H1 (cell line): Measurements from ENCODE around the gene OR10A6. TPM values are rescaled to one million over a fixed set of nuclear protein-coding genes. Genes with fewer than 3 reads are reported as not detected.

Experiments used
- CTCF ChIA-PET: fragments of 300-600 bp; sonication (Branson Sonifier 250); formaldehyde crosslinking; loops from one replicate; lab custom pipeline; 2021; ENCODE audit not compliant: partially characterized antibody; lab: Charles Lee
- POLR2A ChIA-PET: fragments of 300-600 bp; sonication (Branson Sonifier 250); formaldehyde crosslinking; loops from one replicate; lab custom pipeline; 2021; ENCODE audit warnings: inconsistent platforms; ENCODE audit not compliant: partially characterized antibody; lab: Charles Lee
- DNase-seq, 2 experiments: peaks; one replicate each; pipeline versions ENCODE4 v3.0.0 to v3.0.0-alpha.2; 2010 to 2022; ENCODE audit warnings: low spot score in 2 of 2, low read depth in 1 of 2, mixed read lengths in 1 of 2
- FAIRE-seq: peaks from 2 replicates; lab custom pipeline; 2011; peaks lifted over from hg19 to GRCh38; lab: Jason Lieb, UNC
- H2AFZ ChIP-seq: 2 replicates; pipeline ENCODE4 v1.8.1; 2012; ENCODE audit warnings: low read length, inconsistent platforms
- H2AK5ac ChIP-seq: 2 replicates; pipeline ENCODE4 v1.6.1; 2013; ENCODE audit warnings: low read depth, low read length
- H2BK120ac ChIP-seq: replicated peaks from 2 replicates; pipeline ENCODE3; 2013; ENCODE audit warnings: low read depth, low read length, inconsistent platforms
- H2BK12ac ChIP-seq: 2 replicates; pipeline ENCODE4 v1.6.1; 2013; ENCODE audit warnings: low read depth, low read length
- H2BK15ac ChIP-seq: 2 replicates; pipeline ENCODE4 v1.6.1; 2013; ENCODE audit warnings: low read length
- H2BK20ac ChIP-seq: 2 replicates; pipeline ENCODE4 v1.6.1; 2013; ENCODE audit warnings: low read length
- H2BK5ac ChIP-seq: 2 replicates; pipeline ENCODE4 v1.6.1; 2013; ENCODE audit warnings: low read depth, low read length
- H3K14ac ChIP-seq: 2 replicates; pipeline ENCODE4 v1.6.1; 2013; ENCODE audit warnings: inconsistent platforms; ENCODE audit not compliant: insufficient read length
- H3K18ac ChIP-seq: 2 replicates; pipeline ENCODE4 v1.6.1; 2013; ENCODE audit warnings: low read length; ENCODE audit errors: extremely low read depth
- H3K23ac ChIP-seq: 2 replicates; pipeline ENCODE4 v1.6.1; 2013; ENCODE audit warnings: inconsistent platforms; ENCODE audit not compliant: insufficient read length
- H3K23me2 ChIP-seq: 2 replicates; pipeline ENCODE4 v1.6.1; 2013; ENCODE audit warnings: low read depth, low read length
- H3K27ac ChIP-seq: 2 replicates; pipeline ENCODE4 v1.6.1; 2011; ENCODE audit warnings: low read depth, low read length, inconsistent platforms
- H3K27me3 ChIP-seq, 4 experiments: replicated peaks in 1 of 4; 1 replicate in 1 of 4; 2 replicates in 3 of 4; pipeline versions ENCODE4 v1.6.1 to v1.8.1; 2011 to 2013; ENCODE audit warnings: low read length in 3 of 4, mild to moderate bottlenecking in 3 of 4, inconsistent platforms in 2 of 4, mixed read lengths in 2 of 4, moderate library complexity in 1 of 4; ENCODE audit not compliant: control insufficient read depth in 3 of 4, insufficient read depth in 3 of 4; ENCODE audit errors: extremely low read depth in 1 of 4
- H3K36me3 ChIP-seq, 4 experiments: 2 replicates each; pipeline versions ENCODE4 v1.6.1 to v1.8.1; 2011 to 2013; ENCODE audit warnings: mild to moderate bottlenecking in 4 of 4, low read length in 3 of 4, moderate library complexity in 2 of 4, control low read depth in 1 of 4, inconsistent platforms in 1 of 4; ENCODE audit not compliant: insufficient read depth in 4 of 4, control insufficient read depth in 2 of 4
- H3K4ac ChIP-seq: replicated peaks from 2 replicates; pipeline ENCODE3; 2013; ENCODE audit warnings: low read length, low read depth, mixed read lengths, inconsistent platforms; ENCODE audit not compliant: insufficient read length
- H3K4me1 ChIP-seq, 4 experiments: replicated peaks in 1 of 4; 1 replicate in 1 of 4; 2 replicates in 3 of 4; pipeline versions ENCODE4 v1.6.1 to v1.8.1; 2011 to 2013; ENCODE audit warnings: low read length in 3 of 4, inconsistent platforms in 2 of 4, mixed read lengths in 1 of 4; ENCODE audit not compliant: insufficient read depth in 4 of 4, control insufficient read depth in 3 of 4
- H3K4me2 ChIP-seq, 2 experiments: 2 replicates each; pipeline versions ENCODE4 v1.6.1 to v1.8.1; 2011 to 2013; ENCODE audit warnings: low read depth in 2 of 2, low read length in 2 of 2, control low read depth in 1 of 2, inconsistent platforms in 1 of 2, mild to moderate bottlenecking in 1 of 2; ENCODE audit not compliant: insufficient read depth in 1 of 2
- H3K4me3 ChIP-seq, 4 experiments: fragments of 200-600, 300-600 bp in 1 of 4; sonication (generic), shearing (Covaris generic), sonication (Bioruptor Twin) in 1 of 4; 2 replicates each; pipeline versions ENCODE4 v1.5.1 to v1.8.1; 2011 to 2016; ENCODE audit warnings: low read length in 4 of 4, low read depth in 3 of 4, control low read depth in 2 of 4, inconsistent platforms in 2 of 4, mild to moderate bottlenecking in 2 of 4, mixed read lengths in 1 of 4, moderate library complexity in 1 of 4; ENCODE audit not compliant: insufficient read depth in 2 of 4; ENCODE audit errors: extremely low read depth in 1 of 4
- H3K56ac ChIP-seq: replicated peaks from 2 replicates; pipeline ENCODE3; 2013; ENCODE audit warnings: low read depth, mild to moderate bottlenecking, mixed read lengths, low read length, inconsistent platforms; ENCODE audit not compliant: insufficient read length
- H3K79me1 ChIP-seq: 2 replicates; pipeline ENCODE4 v1.6.1; 2013; ENCODE audit warnings: low read depth, low read length, control low read depth
- H3K79me2 ChIP-seq, 2 experiments: 2 replicates each; pipeline versions ENCODE4 v1.6.1 to v1.8.1; 2012 to 2013; ENCODE audit warnings: low read length in 2 of 2, mild to moderate bottlenecking in 2 of 2, inconsistent platforms in 1 of 2; ENCODE audit not compliant: insufficient read depth in 2 of 2, control insufficient read depth in 1 of 2
- H3K9ac ChIP-seq, 4 experiments: replicated peaks in 1 of 4; 1 replicate in 1 of 4; 2 replicates in 3 of 4; pipeline versions ENCODE4 v1.6.1 to v1.8.1; 2011 to 2013; ENCODE audit warnings: low read depth in 3 of 4, low read length in 3 of 4, control low read depth in 2 of 4, mild to moderate bottlenecking in 2 of 4, moderate library complexity in 2 of 4, inconsistent platforms in 1 of 4; ENCODE audit errors: extremely low read depth in 1 of 4
- H3K9me3 ChIP-seq, 2 experiments: 2 replicates each; pipeline versions ENCODE4 v1.6.1 to v1.8.1; 2012 to 2013; ENCODE audit warnings: mild to moderate bottlenecking in 2 of 2, moderate library complexity in 2 of 2, control low read depth in 1 of 2, inconsistent platforms in 1 of 2, low read depth in 1 of 2, low read length in 1 of 2, mixed read lengths in 1 of 2; ENCODE audit not compliant: insufficient read depth in 2 of 2
- H4K20me1 ChIP-seq, 2 experiments: replicated peaks in 1 of 2; 2 replicates each; pipeline versions ENCODE3 to v1.8.1; 2011 to 2013; ENCODE audit warnings: inconsistent platforms in 2 of 2, low read length in 2 of 2, mild to moderate bottlenecking in 1 of 2; ENCODE audit not compliant: insufficient read depth in 2 of 2, control insufficient read depth in 1 of 2
- H4K5ac ChIP-seq: 2 replicates; pipeline ENCODE4 v1.6.1; 2013; ENCODE audit warnings: low read length, low read depth, mixed read lengths, inconsistent platforms; ENCODE audit not compliant: insufficient read length
- H4K8ac ChIP-seq: 2 replicates; pipeline ENCODE4 v1.8.0; 2013; ENCODE audit warnings: mild to moderate bottlenecking, moderate library complexity, low read length, inconsistent platforms; ENCODE audit not compliant: insufficient read depth; ENCODE audit errors: extremely low read depth
- H4K91ac ChIP-seq: replicated peaks from 2 replicates; pipeline ENCODE3; 2013; ENCODE audit warnings: low read length, mixed read lengths, inconsistent platforms; ENCODE audit not compliant: insufficient read length
- CEBPB ChIP-seq: IDR thresholded peaks from 2 replicates; pipeline ENCODE4 v1.6.1; 2012; ENCODE audit warnings: low read depth, low read length
- EZH2 ChIP-seq: fragments of 200-600 bp; sonication (generic); IDR thresholded peaks from 2 replicates; pipeline ENCODE4 v1.7.1; 2012; ENCODE audit warnings: low read depth, mild to moderate bottlenecking, moderate library complexity, low read length, inconsistent platforms; ENCODE audit not compliant: severe bottlenecking
- NRF1 ChIP-seq: IDR thresholded peaks from 2 replicates; pipeline ENCODE4 v1.6.1; 2011; ENCODE audit warnings: mild to moderate bottlenecking, low read depth, low read length, improper control_type of control experiment
- PHF8 ChIP-seq: fragments of 200-600 bp; sonication (generic); conservative IDR thresholded peaks from 2 replicates; pipeline ENCODE4 v1.7.1; 2012; ENCODE audit warnings: low read depth, mild to moderate bottlenecking, inconsistent platforms, low read length, moderate library complexity
- RBBP5 ChIP-seq: IDR thresholded peaks from 2 replicates; pipeline ENCODE4 v1.7.1; 2012; ENCODE audit warnings: low read depth, mild to moderate bottlenecking, inconsistent platforms, low read length, moderate library complexity, borderline replicate concordance
- WGBS, 2 experiments: shearing (Covaris generic) in 1 of 2; methylation state at CpG; one replicate each; pipeline versions ENCODE4 v1.1.6 to v1.1.7; 2013 to 2015; ENCODE audit warnings: low lambda C conversion rate in 2 of 2, mixed read lengths in 2 of 2, inconsistent platforms in 1 of 2, low coverage in 1 of 2, missing lambda C conversion rate in 1 of 2; ENCODE audit not compliant: insufficient replicate concordance in 2 of 2, insufficient coverage in 1 of 2, insufficient read length in 1 of 2; ENCODE audit errors: extremely low coverage in 1 of 2, missing lambda C conversion rate in 1 of 2; 5-methylcytosine and 5-hydroxymethylcytosine counted together
- polyA plus RNA-seq, 7 experiments: library from polyadenylated mRNA; depleted of rRNA in 3 of 7; stranded (reverse) in 5 of 7; unstranded in 2 of 7; fragments of >200 nt in 5 of 7; fragments of 200-250 nt in 2 of 7; gene quantifications; 1 replicate in 5 of 7; 2 replicates in 1 of 7; 4 replicates in 1 of 7; pipeline versions ENCODE4 v1.2.1 to v1.2.3, GENCODE V29; 2011 to 2013; ENCODE audit warnings: missing spikeins in 2 of 7, mixed read lengths in 2 of 7
- total RNA-seq: library from RNA; stranded (reverse); fragmentation: NEBNext Ultra II Directional; extraction: Animal tissue kit (Norgen Biotek cat#: 25700); gene quantifications from 2 replicates; pipeline ENCODE4 v1.2.1, GENCODE V29; 2021

OR10A6 gene
- total and polyA plus RNA-seq, 2 of the 8 experiments (the other 6 are each of a cell fraction or from before 2014, with no cell fraction given): not detected

DNA sequence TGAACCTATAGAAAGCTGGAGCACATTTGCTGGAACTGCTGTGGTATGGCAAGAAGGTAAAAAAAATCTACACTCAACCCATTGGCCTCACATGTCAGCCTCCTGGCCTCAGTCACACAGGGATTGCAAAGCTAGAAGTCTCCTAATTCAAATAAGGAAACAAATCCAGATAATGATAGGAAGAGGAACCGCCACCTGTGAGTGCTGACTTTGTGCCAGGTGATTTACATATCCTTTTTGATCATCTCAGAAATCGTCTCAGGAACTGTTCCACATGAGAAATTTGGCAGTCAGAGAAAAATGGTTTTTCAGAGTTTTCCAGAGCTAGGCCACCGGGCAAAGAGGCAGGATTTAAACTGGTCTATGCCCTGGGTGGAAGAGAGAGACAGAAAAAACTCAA is 33.2 kb upstream of the OR10A6 start:
- Histone ChIP-seq H2BK12ac (no peak overlapping the region), H3K27me3 (no peaks in the 10 kb centered on the region), H3K79me1 (no peaks in the 10 kb centered on the region), H2BK20ac (no peak overlapping the region), H3K23ac (no peak overlapping the region), H2AFZ (no peak overlapping the region), H3K14ac (no peak overlapping the region), H4K91ac (no peak overlapping the region), H4K5ac (no peak overlapping the region), H3K4me3 (no peak overlapping the region), H3K56ac (no peak overlapping the region), H4K8ac (no peak overlapping the region), H3K79me2 (no peaks in the 10 kb centered on the region), H3K36me3 (no peaks in the 10 kb centered on the region), H3K9ac (no peak overlapping the region), H3K18ac (no peak overlapping the region), H2BK15ac (no peak overlapping the region), H3K9me3 (no peaks in the 10 kb centered on the region), H3K4me1 (no peaks in the 10 kb centered on the region; a peak in 1 of 7 replicates), H4K20me1 (no peaks in the 10 kb centered on the region), H3K23me2 (no peaks in the 10 kb centered on the region), H2BK120ac (no peak overlapping the region), H2BK5ac (no peak overlapping the region), H3K27ac (no peak overlapping the region), H2AK5ac (no peak overlapping the region), H3K4me2 (no peak overlapping the region), H3K4ac (no peak overlapping the region)
- FAIRE-seq: no peak
- 82% methylated on average over 3 of the region's 3 CpGs; no CpG with 5 or more reads in 1 of the 2 experiments for WGBS, 2 experiments
- TF ChIP-seq RBBP5 (no peak), NRF1 (no peak), EZH2 (no peak), PHF8 (no peak), CEBPB (no peak)
- DNase-seq: no peak
- POLR2A ChIA-PET: interaction anchor here (1.2 kb wide), 1 partner anchor 11 kb away, joined by 3 read pairs; no protein-coding TSS in a partner anchor
- CTCF ChIA-PET: interaction anchor here (0.6 to 2.5 kb wide), 4 partner anchors 23 to 134 kb away, joined by 3 to 10 read pairs (median 4); partner anchors contain the start of gene EIF3F
